Smooth muscle cell (in vitro differentiated cells): ENCODE results near the gene GAMT. TPM values are rescaled to one million over a fixed set of nuclear protein-coding genes. Genes with fewer than 3 reads are reported as not detected.

Experiments used
- DNase-seq: peaks from one replicate; lab custom pipeline; 2025; ENCODE audit not compliant: unreplicated experiment; lab: John Stamatoyannopoulos, UW
- H2AFZ ChIP-seq: fragments of 200-600 bp; sonication (generic); 2 replicates; pipeline ENCODE4 v1.6.0; 2016; ENCODE audit warnings: antibody characterized with exemption, low read depth, mild to moderate bottlenecking
- H3F3A ChIP-seq: fragments of 200-600 bp; sonication (generic); 2 replicates; pipeline ENCODE4 v1.6.0; 2017; ENCODE audit warnings: antibody characterized with exemption, low read depth
- H3K27ac ChIP-seq: fragments of 200-600 bp; sonication (generic); 2 replicates; pipeline ENCODE4 v1.5.1; 2016; ENCODE audit warnings: low read depth, mild to moderate bottlenecking
- H3K27me3 ChIP-seq: fragments of 200-600 bp; sonication (generic); 2 replicates; pipeline ENCODE4 v1.6.1; 2016; ENCODE audit warnings: low read depth, mild to moderate bottlenecking
- H3K36me3 ChIP-seq: fragments of 200-600 bp; sonication (generic); 2 replicates; pipeline ENCODE4 v1.5.1; 2016; ENCODE audit warnings: low read depth
- H3K4me1 ChIP-seq: fragments of 200-600 bp; sonication (generic); 2 replicates; pipeline ENCODE4 v1.5.1; 2016; ENCODE audit warnings: low read depth
- H3K4me2 ChIP-seq: fragments of 200-600 bp; sonication (generic); 2 replicates; pipeline ENCODE4 v1.6.0; 2016; ENCODE audit warnings: mild to moderate bottlenecking
- H3K4me3 ChIP-seq: fragments of 200-600 bp; sonication (generic); 2 replicates; pipeline ENCODE4 v1.5.1; 2016; ENCODE audit warnings: mild to moderate bottlenecking
- H3K79me2 ChIP-seq: fragments of 200-600 bp; sonication (generic); 2 replicates; pipeline ENCODE4 v1.6.0; 2016; ENCODE audit warnings: low read depth, mild to moderate bottlenecking
- H3K9ac ChIP-seq: fragments of 200-600 bp; sonication (generic); 2 replicates; pipeline ENCODE4 v1.6.0; 2016; ENCODE audit warnings: low read depth
- H3K9me3 ChIP-seq: fragments of 200-600 bp; sonication (generic); replicated peaks from 2 replicates; pipeline ENCODE4 v1.5.1; 2016; ENCODE audit warnings: low read depth
- H4K20me1 ChIP-seq: fragments of 200-600 bp; sonication (generic); 2 replicates; pipeline ENCODE4 v1.6.0; 2016; ENCODE audit warnings: low read depth
- CTCF ChIP-seq: fragments of 200-600 bp; sonication (generic); IDR thresholded peaks from 2 replicates; pipeline ENCODE4 v1.5.1; 2017; ENCODE audit warnings: borderline replicate concordance, mild to moderate bottlenecking, antibody characterized with exemption; ENCODE audit not compliant: insufficient read depth, poor library complexity, severe bottlenecking
- WGBS: methylation state at CpG from one replicate; pipeline ENCODE4 v1.1.7; 2016; ENCODE audit warnings: low lambda C conversion rate; 5-methylcytosine and 5-hydroxymethylcytosine counted together
- polyA plus RNA-seq: library from polyadenylated mRNA; unstranded; fragments of >200 nt; fragmentation: Nextera tagmentation; extraction: Ambion mirVana; gene quantifications from 2 replicates; pipeline ENCODE4 v1.2.1, GENCODE V29; 2016
- total RNA-seq: library from RNA; depleted of rRNA; stranded (reverse); fragments of >200 nt; gene quantifications from 2 replicates; pipeline ENCODE4 v1.2.3, GENCODE V29; 2014

The GAMT gene
- total and polyA plus RNA-seq, 2 experiments from 2014 or later, result 22.3 to 35.2 TPM

- Histone ChIP-seq H3K4me2 (no peak overlapping the region), H3K36me3 (no peaks in the 10 kb centered on the region), H3K9ac (no peak overlapping the region), H3K27me3 (no peaks in the 10 kb centered on the region), H2AFZ (no peak overlapping the region), H3F3A (no peaks in the 10 kb centered on the region), H3K79me2 (peaks cover 20% of the 10 kb centered on the region), H4K20me1 (peaks cover 30% of the 10 kb centered on the region), H3K4me3 (no peak overlapping the region), H3K27ac (no peak overlapping the region), H3K4me1 (peaks cover 19% of the 10 kb centered on the region), H3K9me3 (no peaks in the 10 kb centered on the region)
- WGBS, result 99% methylated on average over 10 of the region's 10 CpGs
- DNase-seq, result no peak
- TF ChIP-seq CTCF, result no peak
These were observed 35.0 kb downstream of the GAMT start for GRCh38 chr19:1366296-1366695.

GRCh38 chr19:1365319-1366269, 35.7 kb downstream of the GAMT start:
- H3K27ac ChIP-seq, result no peak overlapping the region
- H2AFZ ChIP-seq, result no peak overlapping the region
- H4K20me1 ChIP-seq, result peaks cover 30% of the 10 kb centered on the region
- H3K4me1 ChIP-seq, result peaks cover 26% of the 10 kb centered on the region
- DNase-seq, result no peak
- TF ChIP-seq CTCF, result no peak
- H3K4me2 ChIP-seq, result no peak overlapping the region
- no peaks in the 10 kb centered on the region for H3K27me3 ChIP-seq
- no peak overlapping the region for H3K4me3 ChIP-seq
- H3K9me3 ChIP-seq, result no peaks in the 10 kb centered on the region
- no peak overlapping the region for H3K9ac ChIP-seq
- no peaks in the 10 kb centered on the region for H3F3A ChIP-seq
- no peaks in the 10 kb centered on the region for H3K36me3 ChIP-seq
- peaks cover 20% of the 10 kb centered on the region for H3K79me2 ChIP-seq
- WGBS, result 95% methylated on average over 37 of the region's 37 CpGs

- Histone ChIP-seq H3K27me3 (no peaks in the 10 kb centered on the region), H3K27ac (no peak overlapping the region)
These were observed 37.2 kb downstream of the GAMT start for GRCh38 chr19:1364070-1364704.

More at GRCh38 chr19:1364070-1364704, 37.2 kb downstream of the GAMT start:
- Histone ChIP-seq H3K79me2 (peaks cover 20% of the 10 kb centered on the region), H3K36me3 (no peaks in the 10 kb centered on the region), H2AFZ (no peak overlapping the region), H3K9ac (no peak overlapping the region), H3K4me2 (no peak overlapping the region), H3K9me3 (no peaks in the 10 kb centered on the region), H3K4me1 (peaks cover 38% of the 10 kb centered on the region), H3K4me3 (no peak overlapping the region), H3F3A (peaks cover 7% of the 10 kb centered on the region), H4K20me1 (peaks cover 30% of the 10 kb centered on the region)
- DNase-seq, result no peak
- TF ChIP-seq CTCF, result peak; percentile 16
- 96% methylated on average over 15 of the region's 15 CpGs for WGBS
